Prostate gland (tissue), 2 donors: ENCODE measurements around the gene DNAJC6. TPM values are rescaled to one million over a fixed set of nuclear protein-coding genes. Genes with fewer than 3 reads are reported as not detected.

Experiments used
- DNase-seq: peaks from one replicate; pipeline ENCODE4 v3.0.0-alpha.2; 2019; ENCODE audit warnings: low spot score
- H3K27ac ChIP-seq, 2 donors: fragments of 200-600 bp; sonication (generic); 2 replicates each; pipeline ENCODE4 v1.5.1; 2017 to 2019
- H3K27me3 ChIP-seq: fragments of 200-600 bp; sonication (generic); replicated peaks from 2 replicates; pipeline ENCODE4 v1.5.1; 2019; ENCODE audit not compliant: insufficient read depth
- H3K36me3 ChIP-seq, 2 donors: fragments of 200-600 bp; sonication (generic); 1 replicate in 1 of 2; 2 replicates in 1 of 2; pipeline versions ENCODE4 v1.5.1 to v1.8.1; 2017 to 2019
- H3K4me1 ChIP-seq: fragments of 200-600 bp; sonication (generic); replicated peaks from 2 replicates; pipeline ENCODE4 v1.5.1; 2019
- H3K4me3 ChIP-seq, 2 donors: fragments of 200-600 bp; sonication (generic); 2 replicates each; pipeline ENCODE4 v1.5.1; 2017 to 2019
- H3K9me3 ChIP-seq: fragments of 200-600 bp; sonication (generic); 2 replicates; pipeline ENCODE4 v1.5.1; 2017
- POLR2A ChIP-seq: fragments of 450-650 bp; IDR thresholded peaks from one replicate; pipeline ENCODE4 v1.6.1; 2016; ENCODE audit warnings: antibody characterized with exemption, mild to moderate bottlenecking
- POLR2AphosphoS5 ChIP-seq: sonication (generic); formaldehyde crosslinking; IDR thresholded peaks from one replicate; pipeline ENCODE4 v1.6.1; 2017; ENCODE audit warnings: antibody characterized with exemption
- WGBS: methylation state at CpG from one replicate; pipeline ENCODE4 v1.1.5; 2018; 5-methylcytosine and 5-hydroxymethylcytosine counted together
- intact Hi-C: fragments of 100-400 bp; cut with DNase I; formaldehyde crosslinking; loops from one replicate; pipeline ENCODE4 v1.14.2; 2022
- total RNA-seq, 2 donors: library from RNA; depleted of rRNA; stranded (reverse); fragments of >200 nt; gene quantifications; one replicate each; pipeline ENCODE4 v1.1.0, GENCODE V29; 2016
- TF ChIP-seq, protein P1 (sequence below), 4 experiments: fragments of 200-600 bp in 2 of 4; fragments of 450-650 bp in 2 of 4; sonication (generic) in 2 of 4; IDR thresholded peaks; 1 replicate in 3 of 4; 2 replicates in 1 of 4; pipeline ENCODE4 v1.5.1; 2016 to 2019; ENCODE audit warnings: antibody characterized with exemption in 4 of 4, mild to moderate bottlenecking in 2 of 4, moderate library complexity in 2 of 4

The DNAJC6 gene
- total RNA-seq, 2 donors from 2014 or later: 1.4 to 3.5 TPM

DNA sequence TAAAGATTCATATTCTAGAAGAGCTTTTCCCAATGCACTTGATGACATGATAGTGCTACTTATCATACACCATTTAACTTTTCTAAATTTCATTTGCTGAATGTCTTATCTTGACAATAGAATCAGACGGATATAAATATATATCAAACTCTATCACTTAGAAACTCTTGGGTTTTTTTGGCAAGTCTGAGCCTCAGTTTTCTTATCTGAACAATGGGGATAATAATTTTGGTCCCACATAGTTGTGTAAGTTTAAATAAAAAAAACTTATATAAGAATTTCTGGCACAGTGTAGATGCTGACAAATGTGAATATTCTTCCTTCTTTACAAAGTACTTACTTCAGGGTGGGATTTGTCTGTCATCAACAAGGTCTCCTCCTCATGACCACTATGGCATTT lies 89.7 kb downstream of the DNAJC6 start:
- Histone ChIP-seq H3K4me3 (no peak overlapping the region), H3K9me3 (no peaks in the 10 kb centered on the region), H3K27me3 (no peaks in the 10 kb centered on the region), H3K27ac (no peak overlapping the region), H3K36me3 (no peaks in the 10 kb centered on the region), H3K4me1 (no peaks in the 10 kb centered on the region)
- intact Hi-C loops: no loop called here
- DNase-seq: no peak
- 93% methylated on average over 1 of the region's 1 CpG for WGBS
- no peak for TF ChIP-seq POLR2AphosphoS5
- no peak for TF ChIP-seq POLR2A
- TF ChIP-seq, protein P1, sequence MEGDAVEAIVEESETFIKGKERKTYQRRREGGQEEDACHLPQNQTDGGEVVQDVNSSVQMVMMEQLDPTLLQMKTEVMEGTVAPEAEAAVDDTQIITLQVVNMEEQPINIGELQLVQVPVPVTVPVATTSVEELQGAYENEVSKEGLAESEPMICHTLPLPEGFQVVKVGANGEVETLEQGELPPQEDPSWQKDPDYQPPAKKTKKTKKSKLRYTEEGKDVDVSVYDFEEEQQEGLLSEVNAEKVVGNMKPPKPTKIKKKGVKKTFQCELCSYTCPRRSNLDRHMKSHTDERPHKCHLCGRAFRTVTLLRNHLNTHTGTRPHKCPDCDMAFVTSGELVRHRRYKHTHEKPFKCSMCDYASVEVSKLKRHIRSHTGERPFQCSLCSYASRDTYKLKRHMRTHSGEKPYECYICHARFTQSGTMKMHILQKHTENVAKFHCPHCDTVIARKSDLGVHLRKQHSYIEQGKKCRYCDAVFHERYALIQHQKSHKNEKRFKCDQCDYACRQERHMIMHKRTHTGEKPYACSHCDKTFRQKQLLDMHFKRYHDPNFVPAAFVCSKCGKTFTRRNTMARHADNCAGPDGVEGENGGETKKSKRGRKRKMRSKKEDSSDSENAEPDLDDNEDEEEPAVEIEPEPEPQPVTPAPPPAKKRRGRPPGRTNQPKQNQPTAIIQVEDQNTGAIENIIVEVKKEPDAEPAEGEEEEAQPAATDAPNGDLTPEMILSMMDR (IDR thresholded peaks at IDR 0.05): no peak

DNA sequence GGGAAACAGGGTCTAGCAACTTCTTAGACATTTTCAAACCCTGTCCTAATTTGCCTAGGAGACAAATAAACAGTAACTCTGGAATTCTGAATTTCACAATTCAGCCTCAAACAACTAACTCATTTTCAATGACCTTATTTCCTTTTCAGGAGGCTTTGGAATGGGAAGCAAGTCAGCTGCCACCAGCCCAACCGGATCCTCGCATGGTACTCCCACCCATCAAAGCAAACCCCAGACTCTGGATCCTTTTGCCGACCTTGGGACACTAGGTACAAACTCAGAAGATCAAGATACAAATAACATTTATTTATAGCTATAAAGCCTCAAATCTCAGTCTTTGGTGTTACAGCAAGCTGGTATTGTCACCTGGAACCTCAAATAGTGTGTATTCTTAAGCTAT lies 92.3 kb downstream of the DNAJC6 start:
- no peaks in the 10 kb centered on the region for H3K27me3 ChIP-seq
- TF ChIP-seq, protein P1 (IDR thresholded peaks at IDR 0.05): no peak
- no peak for TF ChIP-seq POLR2AphosphoS5
- TF ChIP-seq POLR2A: no peak
- H3K27ac ChIP-seq: no peak overlapping the region
- 85% methylated on average over 3 of the region's 3 CpGs for WGBS
- intact Hi-C loops: no loop called here
- H3K4me1 ChIP-seq: no peaks in the 10 kb centered on the region
- H3K4me3 ChIP-seq: no peak overlapping the region
- H3K36me3 ChIP-seq: no peaks in the 10 kb centered on the region
- DNase-seq: no peak
- no peaks in the 10 kb centered on the region for H3K9me3 ChIP-seq

DNA sequence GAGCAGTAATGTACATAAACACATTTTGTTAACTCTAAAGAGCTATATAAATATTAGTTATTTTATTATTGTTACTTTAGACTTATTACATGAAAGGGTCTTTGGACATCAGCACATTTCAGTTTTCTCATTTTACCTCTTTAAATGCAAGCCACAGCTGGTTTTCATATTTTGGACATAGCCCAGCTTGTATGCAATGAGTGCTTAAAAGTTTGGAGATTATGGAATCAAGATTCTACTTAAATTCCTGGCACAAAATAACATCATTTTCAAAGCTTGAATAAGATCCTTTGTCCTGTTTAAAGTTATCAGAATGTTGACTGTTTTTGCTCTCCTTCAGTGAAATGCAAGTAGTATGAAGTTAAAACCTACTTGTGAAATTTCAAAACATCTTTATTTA lies 95.6 kb downstream of the DNAJC6 start:
- TF ChIP-seq, protein P1 (IDR thresholded peaks at IDR 0.05): no peak
- TF ChIP-seq POLR2AphosphoS5 (no peak), POLR2A (no peak)

DNA sequence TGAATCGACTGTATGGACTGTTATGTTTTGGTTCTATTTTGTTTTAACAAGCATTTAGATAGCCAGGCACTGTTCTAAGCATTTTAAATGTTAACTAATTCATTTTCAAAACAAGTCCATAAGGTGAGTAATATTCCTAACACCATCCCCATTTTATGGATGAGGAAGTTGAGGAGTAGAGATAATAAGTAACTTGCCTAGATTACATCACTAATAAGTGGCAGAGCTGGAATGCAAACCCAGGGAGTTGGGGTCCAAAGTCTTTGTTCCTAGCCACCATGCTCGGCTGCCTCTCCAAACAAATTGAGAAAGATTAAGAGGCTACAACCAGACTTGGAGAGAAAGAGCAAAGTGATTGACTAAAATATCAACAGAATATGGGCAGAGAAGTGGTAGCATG lies 98.5 kb downstream of the DNAJC6 start:
- H3K27ac ChIP-seq: no peak overlapping the region
- no peak overlapping the region for H3K4me3 ChIP-seq
- 72% methylated on average over 2 of the region's 2 CpGs for WGBS
- no peaks in the 10 kb centered on the region for H3K27me3 ChIP-seq
- H3K4me1 ChIP-seq: no peaks in the 10 kb centered on the region
- no peaks in the 10 kb centered on the region for H3K9me3 ChIP-seq
- no peak for DNase-seq
- no peak for TF ChIP-seq POLR2AphosphoS5
- TF ChIP-seq, protein P1 (IDR thresholded peaks at IDR 0.05): no peak
- no peak for TF ChIP-seq POLR2A
- no peaks in the 10 kb centered on the region for H3K36me3 ChIP-seq
- intact Hi-C loops: no loop called here

More for the DNA sequence above, 95.6 kb downstream of the DNAJC6 start:
- no peak for DNase-seq
- H3K9me3 ChIP-seq: no peaks in the 10 kb centered on the region
- no peaks in the 10 kb centered on the region for H3K4me1 ChIP-seq
- no peak overlapping the region for H3K27ac ChIP-seq
- H3K4me3 ChIP-seq: no peak overlapping the region
- intact Hi-C loops: no loop called here
- no peaks in the 10 kb centered on the region for H3K27me3 ChIP-seq
- H3K36me3 ChIP-seq: no peaks in the 10 kb centered on the region

DNA sequence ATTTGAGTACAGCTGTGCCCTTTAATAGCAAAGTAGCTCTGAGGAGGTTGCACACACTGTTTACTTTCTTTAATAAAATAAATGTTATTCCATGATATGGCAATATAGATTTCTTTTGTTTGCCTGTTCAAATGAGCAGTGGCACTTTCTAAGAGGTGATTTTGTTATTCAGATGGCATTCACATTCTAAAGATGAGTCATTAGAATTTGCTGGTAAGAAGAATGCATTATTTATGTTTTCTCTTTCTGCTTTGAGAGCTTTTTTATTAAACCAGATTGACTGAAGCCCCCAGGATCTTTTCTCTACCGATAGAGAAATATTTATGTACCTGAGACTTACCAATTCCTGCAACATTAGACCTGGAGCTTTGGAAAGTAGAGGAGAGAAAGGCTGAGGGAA lies 100.0 kb downstream of the DNAJC6 start:
- no peak overlapping the region for H3K27ac ChIP-seq
- no peak for DNase-seq
- H3K27me3 ChIP-seq: no peaks in the 10 kb centered on the region
- intact Hi-C loops: no loop called here
- TF ChIP-seq POLR2A (no peak), POLR2AphosphoS5 (no peak)
- TF ChIP-seq, protein P1 (IDR thresholded peaks at IDR 0.05): no peak
- no peaks in the 10 kb centered on the region for H3K4me1 ChIP-seq
- H3K4me3 ChIP-seq: no peak overlapping the region
- no peaks in the 10 kb centered on the region for H3K9me3 ChIP-seq
- H3K36me3 ChIP-seq: no peaks in the 10 kb centered on the region
- 63% methylated on average over 1 of the region's 1 CpG for WGBS
